ENCODE measurements around the gene TMEM150A. TPM values are rescaled to one million over a fixed set of nuclear protein-coding genes. Genes with fewer than 3 reads are reported as not detected.

TMEM150A gene
- total RNA-seq, 2 donors from 2014 or later = 23.1 to 24.4 TPM

GRCh38 chr2:85582492-85582891, 20.0 kb downstream of the TMEM150A start:
- no peak overlapping the region for H3K27ac ChIP-seq
- DNase-seq = no peak
- 69 to 91% methylated on average over 1 of the region's 1 CpG for WGBS, 2 donors
- no peak for ATAC-seq
- peaks cover 0 to 4% of the 10 kb centered on the region in 2 donors for H3K36me3 ChIP-seq (replicated peaks in 1 of 2; ENCODE audit: insufficient read depth in 1 of 2, low read depth in 2 of 2)
- H3K4me3 ChIP-seq = no peak overlapping the region
- TF ChIP-seq, protein P1, sequence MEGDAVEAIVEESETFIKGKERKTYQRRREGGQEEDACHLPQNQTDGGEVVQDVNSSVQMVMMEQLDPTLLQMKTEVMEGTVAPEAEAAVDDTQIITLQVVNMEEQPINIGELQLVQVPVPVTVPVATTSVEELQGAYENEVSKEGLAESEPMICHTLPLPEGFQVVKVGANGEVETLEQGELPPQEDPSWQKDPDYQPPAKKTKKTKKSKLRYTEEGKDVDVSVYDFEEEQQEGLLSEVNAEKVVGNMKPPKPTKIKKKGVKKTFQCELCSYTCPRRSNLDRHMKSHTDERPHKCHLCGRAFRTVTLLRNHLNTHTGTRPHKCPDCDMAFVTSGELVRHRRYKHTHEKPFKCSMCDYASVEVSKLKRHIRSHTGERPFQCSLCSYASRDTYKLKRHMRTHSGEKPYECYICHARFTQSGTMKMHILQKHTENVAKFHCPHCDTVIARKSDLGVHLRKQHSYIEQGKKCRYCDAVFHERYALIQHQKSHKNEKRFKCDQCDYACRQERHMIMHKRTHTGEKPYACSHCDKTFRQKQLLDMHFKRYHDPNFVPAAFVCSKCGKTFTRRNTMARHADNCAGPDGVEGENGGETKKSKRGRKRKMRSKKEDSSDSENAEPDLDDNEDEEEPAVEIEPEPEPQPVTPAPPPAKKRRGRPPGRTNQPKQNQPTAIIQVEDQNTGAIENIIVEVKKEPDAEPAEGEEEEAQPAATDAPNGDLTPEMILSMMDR (IDR thresholded peaks at IDR 0.05) = no peak
- H3K9me3 ChIP-seq = no peaks in the 10 kb centered on the region
- H3K27me3 ChIP-seq = no peaks in the 10 kb centered on the region
- H3K4me1 ChIP-seq = peaks cover 53% of the 10 kb centered on the region
- intact Hi-C loops (cut with DNase I) = no loop called here

GRCh38 chr2:85580206-85580605, 22.3 kb downstream of the TMEM150A start:
- no peaks in the 10 kb centered on the region for H3K9me3 ChIP-seq
- H3K36me3 ChIP-seq (replicated peaks in 1 of 2; ENCODE audit: insufficient read depth in 1 of 2, low read depth in 2 of 2) = peaks cover 0 to 4% of the 10 kb centered on the region in 2 donors
- intact Hi-C loops (cut with DNase I) = no loop called here
- no peak overlapping the region for H3K4me3 ChIP-seq
- TF ChIP-seq, protein P1 (IDR thresholded peaks at IDR 0.05) = no peak
- H3K27me3 ChIP-seq = no peaks in the 10 kb centered on the region
- H3K4me1 ChIP-seq = peaks cover 47% of the 10 kb centered on the region
- ATAC-seq = no peak
- H3K27ac ChIP-seq = peak overlapping the region in 2 of 4 donors; percentile 84 to 88
- 79 to 84% methylated on average over 3 of the region's 3 CpGs for WGBS, 2 donors
- DNase-seq = no peak

DNA sequence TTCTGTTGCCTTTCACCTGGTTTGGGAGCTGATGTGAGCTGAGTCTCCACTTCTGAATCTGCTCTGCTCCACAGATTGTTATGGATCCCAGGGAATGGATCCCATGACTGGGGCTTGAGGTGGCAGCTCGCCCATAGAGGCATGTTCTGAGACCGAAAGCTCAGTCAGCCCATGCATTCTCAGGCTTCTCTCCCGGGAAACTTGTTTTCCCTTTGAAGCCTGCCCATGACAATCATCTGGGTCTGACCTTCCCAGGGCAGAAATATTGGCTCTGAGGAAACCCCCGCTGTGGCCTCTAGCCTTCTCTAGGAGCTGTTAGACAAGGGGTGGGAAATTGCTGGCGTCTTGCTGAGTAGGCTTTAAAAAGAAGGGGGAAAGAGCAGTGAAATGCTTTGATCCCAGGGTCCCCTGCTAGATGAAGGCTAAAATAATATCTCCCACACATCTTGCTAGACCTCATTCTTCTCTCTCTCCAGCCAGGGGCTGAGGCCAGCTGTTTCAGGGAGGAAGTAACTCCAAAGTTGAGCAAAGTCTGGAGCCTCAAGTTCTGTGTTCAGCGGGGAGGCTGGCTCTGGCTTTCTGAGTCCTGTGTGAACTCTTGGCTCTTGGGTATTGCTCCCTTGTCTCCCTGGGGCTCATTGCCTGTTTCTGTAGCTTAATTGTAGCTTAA, 23.1 kb downstream of the TMEM150A start:
- 28 to 34% methylated on average over 6 of the region's 6 CpGs for whole genome bisulfite sequencing, 2 donors
- H3K4me1 ChIP-seq = peaks cover 39% of the 10 kb centered on the region
- no peak for ATAC-seq

GRCh38 chr2:85578243-85579180, 24.0 kb downstream of the TMEM150A start:
- no peaks in the 10 kb centered on the region for H3K27me3 ChIP-seq
- H3K4me1 ChIP-seq = peaks cover 30% of the 10 kb centered on the region
- peak; percentile 52 for ATAC-seq
- peak overlapping the region; percentile 41 to 53 for H3K4me3 ChIP-seq
- DNase-seq = peak; percentile 44 to 65 (median 64)
- H3K36me3 ChIP-seq (replicated peaks in 1 of 2; ENCODE audit: insufficient read depth in 1 of 2, low read depth in 2 of 2) = peaks cover 0 to 4% of the 10 kb centered on the region in 2 donors
- no peaks in the 10 kb centered on the region for H3K9me3 ChIP-seq
- peak overlapping the region; percentile 84 to 94 (median 86) for H3K27ac ChIP-seq
- 17 to 21% methylated on average over 14 to 19 of the region's 19 CpGs for WGBS, 2 donors
- intact Hi-C loops (cut with DNase I) = no loop called here
- TF ChIP-seq, protein P1 (IDR thresholded peaks at IDR 0.05) = no peak
- peak in 1 of 3 donors; percentile 14 for TF ChIP-seq POLR2A (IDR thresholded peaks at IDR 0.05)

More for the DNA sequence above, 23.1 kb downstream of the TMEM150A start:
- TF ChIP-seq POLR2A (IDR thresholded peaks at IDR 0.05) = no peak
- TF ChIP-seq, protein P1 (IDR thresholded peaks at IDR 0.05) = no peak
- Histone ChIP-seq H3K4me3 (no peak overlapping the region), H3K27me3 (no peaks in the 10 kb centered on the region), H3K27ac (peak overlapping the region; percentile 84 to 94 (median 86)), H3K36me3 (replicated peaks in 1 of 2; ENCODE audit: insufficient read depth in 1 of 2, low read depth in 2 of 2) (peaks cover 0 to 4% of the 10 kb centered on the region in 2 donors), H3K9me3 (no peaks in the 10 kb centered on the region)
- peak in 1 of 4 donors; percentile 51 for DNase-seq
- intact Hi-C loops (cut with DNase I) = no loop called here

Data from body of pancreas (tissue), 4 donors.